ENCODE results near the gene TRIM63.
"Not testable (repeated sequence)": the region's sequence is repeated elsewhere in the genome, so short reads cannot be mapped to it uniquely, and the experiment has no call there.

Gene TRIM63

DNA sequence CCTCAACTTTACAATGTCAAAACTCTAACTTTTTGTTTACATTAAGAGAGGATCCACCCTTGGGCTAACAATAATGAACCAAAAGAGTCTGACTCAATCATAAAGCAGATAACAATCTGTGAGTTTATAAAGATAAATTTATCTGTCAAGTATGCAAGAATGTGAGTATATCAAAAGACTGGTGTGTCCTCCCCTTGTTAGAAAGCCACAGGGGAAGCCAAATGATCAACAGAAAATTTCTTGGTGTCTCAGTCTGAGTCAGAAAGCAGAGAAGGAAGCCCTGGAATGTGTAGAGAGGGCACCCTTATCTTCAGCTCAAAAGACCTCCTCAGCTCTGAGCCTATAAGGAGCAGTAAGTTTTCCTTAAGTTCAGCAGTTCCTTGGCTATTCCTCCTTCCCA, 30.3 kb upstream of the TRIM63 start:
- Histone ChIP-seq H3K4me1 (no peaks in the 10 kb centered on the region), H3K9me3 (no peaks in the 10 kb centered on the region), H3K4me3 (ENCODE audit: low read depth, low read length) (no peak overlapping the region), H3K36me3 (no peaks in the 10 kb centered on the region), H3K27me3 (peaks cover 3% of the 10 kb centered on the region; the same call in 1 of the 2 replicates)
- no peak for DNase-seq
- TF ChIP-seq, protein P1, sequence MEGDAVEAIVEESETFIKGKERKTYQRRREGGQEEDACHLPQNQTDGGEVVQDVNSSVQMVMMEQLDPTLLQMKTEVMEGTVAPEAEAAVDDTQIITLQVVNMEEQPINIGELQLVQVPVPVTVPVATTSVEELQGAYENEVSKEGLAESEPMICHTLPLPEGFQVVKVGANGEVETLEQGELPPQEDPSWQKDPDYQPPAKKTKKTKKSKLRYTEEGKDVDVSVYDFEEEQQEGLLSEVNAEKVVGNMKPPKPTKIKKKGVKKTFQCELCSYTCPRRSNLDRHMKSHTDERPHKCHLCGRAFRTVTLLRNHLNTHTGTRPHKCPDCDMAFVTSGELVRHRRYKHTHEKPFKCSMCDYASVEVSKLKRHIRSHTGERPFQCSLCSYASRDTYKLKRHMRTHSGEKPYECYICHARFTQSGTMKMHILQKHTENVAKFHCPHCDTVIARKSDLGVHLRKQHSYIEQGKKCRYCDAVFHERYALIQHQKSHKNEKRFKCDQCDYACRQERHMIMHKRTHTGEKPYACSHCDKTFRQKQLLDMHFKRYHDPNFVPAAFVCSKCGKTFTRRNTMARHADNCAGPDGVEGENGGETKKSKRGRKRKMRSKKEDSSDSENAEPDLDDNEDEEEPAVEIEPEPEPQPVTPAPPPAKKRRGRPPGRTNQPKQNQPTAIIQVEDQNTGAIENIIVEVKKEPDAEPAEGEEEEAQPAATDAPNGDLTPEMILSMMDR (IDR thresholded peaks at IDR 0.05; ENCODE audit: low read depth, low read length), result no peak

DNA sequence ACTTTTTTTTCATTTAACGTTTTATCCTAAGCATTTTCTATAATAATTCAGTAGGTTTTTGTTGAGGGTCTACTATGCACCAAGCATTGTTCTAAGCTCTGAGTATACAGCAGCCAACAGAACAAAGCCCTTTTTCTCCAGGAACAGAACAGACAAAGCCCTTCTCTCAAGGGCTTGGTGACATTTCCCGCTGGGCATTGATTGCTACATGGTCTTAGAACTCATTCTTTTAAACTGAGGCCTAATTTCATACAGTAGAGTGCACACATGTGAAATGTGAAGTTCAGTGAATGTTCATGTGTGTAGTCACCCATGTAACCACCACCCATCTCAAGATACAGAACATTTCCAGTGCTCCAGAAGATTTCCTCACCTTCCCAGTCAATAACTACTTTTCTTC, 29.0 kb upstream of the TRIM63 start:
- Histone ChIP-seq H3K4me1 (no peaks in the 10 kb centered on the region), H3K36me3 (no peaks in the 10 kb centered on the region), H3K4me3 (ENCODE audit: low read depth, low read length) (no peak overlapping the region), H3K27me3 (peaks cover 10% of the 10 kb centered on the region), H3K9me3 (no peaks in the 10 kb centered on the region)
- DNase-seq, result no peak
- TF ChIP-seq, protein P1 (IDR thresholded peaks at IDR 0.05; ENCODE audit: low read depth, low read length), result no peak

DNA sequence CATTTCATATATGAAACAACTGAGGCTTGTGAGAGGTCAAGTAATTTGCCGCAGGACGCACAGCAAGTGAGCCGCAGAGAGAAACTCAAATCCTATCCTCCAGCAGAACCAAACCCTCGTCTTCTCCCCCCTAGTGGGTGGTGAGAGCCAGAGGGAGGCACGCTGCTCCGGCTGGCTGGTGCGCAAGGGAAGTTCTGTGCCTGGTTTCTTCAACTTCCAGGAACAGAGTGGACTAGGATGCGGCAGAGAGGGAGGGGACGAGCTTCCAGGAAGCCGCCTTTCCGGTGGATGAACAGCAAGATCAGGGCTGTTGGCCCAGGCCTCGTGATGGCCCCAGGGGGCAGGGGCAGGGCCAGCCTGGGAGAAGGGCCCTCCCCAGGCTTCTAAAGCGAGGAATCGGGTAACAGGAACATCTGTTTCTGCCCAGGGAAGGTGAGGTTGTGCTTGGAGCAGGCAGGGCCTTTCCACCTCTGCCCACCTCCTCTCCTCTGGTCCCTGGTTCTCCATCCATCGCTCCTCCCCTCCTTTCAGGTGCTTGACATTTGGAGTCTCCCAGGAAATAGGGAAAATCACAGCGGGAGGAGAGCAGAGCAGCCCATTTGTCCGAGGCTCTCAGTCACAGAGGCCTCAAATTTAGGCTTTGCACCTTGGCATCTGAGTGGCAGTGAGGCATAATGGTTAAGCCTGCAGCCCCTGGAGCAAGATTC, 27.4 kb upstream of the TRIM63 start:
- Histone ChIP-seq H3K27me3 (peaks cover 11% of the 10 kb centered on the region), H3K4me1 (no peaks in the 10 kb centered on the region), H3K9me3 (no peaks in the 10 kb centered on the region), H3K4me3 (ENCODE audit: low read depth, low read length) (peak overlapping the region; percentile 20), H3K36me3 (no peaks in the 10 kb centered on the region)
- peak; percentile 54 for DNase-seq
- TF ChIP-seq, protein P1 (IDR thresholded peaks at IDR 0.05; ENCODE audit: low read depth, low read length), result peak; percentile 37

DNA sequence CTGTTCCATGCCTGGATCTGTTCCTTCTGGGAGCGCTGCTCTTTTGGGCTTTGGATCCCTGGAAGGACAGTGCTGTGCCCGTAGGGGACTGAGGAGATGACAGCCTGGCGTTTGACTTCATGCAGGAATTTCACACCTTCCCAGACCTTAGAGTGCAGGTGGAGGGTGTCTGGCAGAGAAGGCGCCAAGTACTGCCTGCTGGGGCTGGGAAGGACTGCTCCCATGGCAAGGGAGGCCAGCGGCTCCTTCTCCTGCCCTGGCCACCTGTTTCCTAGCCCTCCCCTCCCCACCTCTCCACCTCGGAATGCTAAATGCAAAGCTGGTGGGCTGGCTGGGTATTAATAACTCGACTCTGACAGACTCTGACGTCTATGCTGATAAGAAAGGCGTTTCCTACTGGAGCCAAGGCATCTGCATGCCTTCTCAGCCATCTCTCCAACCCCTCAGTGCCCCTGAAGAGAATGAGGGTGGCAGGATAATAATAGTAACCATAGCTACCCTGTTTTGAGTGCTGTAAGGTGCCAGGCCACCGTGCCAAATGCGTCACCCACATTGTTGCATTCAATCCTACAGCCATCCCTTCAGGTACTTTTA, 26.7 kb upstream of the TRIM63 start:
- H3K27me3 ChIP-seq, result peaks cover 11% of the 10 kb centered on the region
- no peaks in the 10 kb centered on the region for H3K36me3 ChIP-seq
- TF ChIP-seq, protein P1 (IDR thresholded peaks at IDR 0.05; ENCODE audit: low read depth, low read length), result no peak
- H3K4me1 ChIP-seq, result no peaks in the 10 kb centered on the region
- DNase-seq, result no peak
- H3K9me3 ChIP-seq, result no peaks in the 10 kb centered on the region
- peak overlapping the region; percentile 20 for H3K4me3 ChIP-seq (ENCODE audit: low read depth, low read length)

DNA sequence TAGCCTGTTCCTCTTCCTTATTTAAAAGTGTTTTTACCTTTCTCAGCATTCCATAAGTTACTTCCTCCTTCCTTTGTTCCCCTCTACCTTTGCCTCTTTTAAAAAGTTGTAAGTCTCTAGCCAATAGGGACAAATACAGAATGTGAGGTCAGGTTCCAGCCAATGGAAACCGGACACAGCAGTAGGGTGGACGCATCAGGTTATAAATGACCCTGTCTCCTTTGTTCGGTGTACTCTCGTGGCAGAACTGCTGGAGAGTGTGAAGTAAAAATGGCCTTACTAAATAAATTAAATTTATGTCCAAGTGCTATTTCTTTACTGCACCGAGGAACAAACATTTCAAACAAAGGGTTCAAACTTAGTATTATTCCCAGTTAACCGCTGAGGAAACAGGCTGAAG, 26.1 kb upstream of the TRIM63 start:
- not testable (repeated sequence) for H3K4me1 ChIP-seq, H3K36me3 ChIP-seq

DNA sequence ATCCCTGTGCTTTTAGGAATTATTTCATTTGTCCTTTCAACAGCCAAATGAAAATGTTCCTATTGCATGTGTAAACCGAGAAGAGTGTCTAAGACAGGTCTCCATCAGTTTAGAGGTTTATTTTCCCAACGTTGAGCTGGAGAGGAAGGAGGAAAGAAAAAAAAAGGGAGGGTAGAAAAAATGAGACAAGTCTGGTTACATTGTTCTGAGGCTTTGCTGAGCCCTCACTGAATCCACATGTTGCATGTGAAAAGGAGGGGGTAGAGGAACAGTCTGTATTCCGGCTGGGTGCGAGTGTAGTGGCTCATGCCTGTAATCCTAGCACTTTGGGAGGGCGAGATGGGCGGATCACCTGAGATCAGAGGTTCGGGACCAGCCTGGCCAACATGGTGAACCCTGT, 25.0 kb upstream of the TRIM63 start:
- H3K27me3 ChIP-seq, result peaks cover 11% of the 10 kb centered on the region
- DNase-seq, result no peak
- no peaks in the 10 kb centered on the region for H3K4me1 ChIP-seq
- H3K9me3 ChIP-seq, result no peaks in the 10 kb centered on the region
- TF ChIP-seq, protein P1 (IDR thresholded peaks at IDR 0.05; ENCODE audit: low read depth, low read length), result no peak
- H3K36me3 ChIP-seq, result no peaks in the 10 kb centered on the region
- H3K4me3 ChIP-seq (ENCODE audit: low read depth, low read length), result no peak overlapping the region

More for the DNA sequence above, 26.1 kb upstream of the TRIM63 start:
- peaks cover 11% of the 10 kb centered on the region for H3K27me3 ChIP-seq
- not testable (repeated sequence) for DNase-seq; H3K9me3 ChIP-seq; H3K4me3 ChIP-seq (ENCODE audit: low read depth, low read length)
